GM12865 (cell line): Measurements from ENCODE around the gene GPR135.

Experiments used
- DNase-seq: peaks from one replicate; pipeline ENCODE4 v3.0.0; 2010; ENCODE audit warnings: low read depth
- H3K4me3 ChIP-seq: 2 replicates; pipeline ENCODE4 v1.5.1; 2011; ENCODE audit warnings: mild to moderate bottlenecking, low read depth, low read length, control low read depth
- CTCF ChIP-seq: IDR thresholded peaks from 2 replicates; pipeline ENCODE4 v1.5.1; 2011; ENCODE audit warnings: low read length, control low read depth, low read depth, inconsistent platforms; ENCODE audit not compliant: insufficient read depth; ENCODE audit errors: missing control alignments

Gene GPR135

GRCh38 chr14:59415836-59416602 is 49.2 kb downstream of the GPR135 start:
- H3K4me3 ChIP-seq: no peak overlapping the region
- DNase-seq: no peak
- TF ChIP-seq CTCF: no peak
